Loucy (cell line): Measurements from ENCODE around the gene CYP1A1.

Experiments used
- H2AFZ ChIP-seq: fragments of 200-600 bp; sonication (generic); 2 replicates; pipeline ENCODE4 v1.6.0; 2016; ENCODE audit warnings: antibody characterized with exemption, mild to moderate bottlenecking, low read length, moderate library complexity
- H3F3A ChIP-seq: fragments of 200-600 bp; 2 replicates; pipeline ENCODE4 v1.6.0; 2016; ENCODE audit warnings: antibody characterized with exemption, low read depth, mild to moderate bottlenecking
- H3K27me3 ChIP-seq: fragments of 200-600 bp; sonication (generic); 2 replicates; pipeline ENCODE4 v1.6.1; 2014; ENCODE audit warnings: low read length, mild to moderate bottlenecking; ENCODE audit not compliant: insufficient read depth, poor library complexity, severe bottlenecking
- H3K36me3 ChIP-seq: fragments of 200-600 bp; sonication (generic); 2 replicates; pipeline ENCODE4 v1.6.1; 2016; ENCODE audit warnings: low read length; ENCODE audit not compliant: insufficient read depth
- H3K4me1 ChIP-seq: fragments of 200-600 bp; sonication (generic); 2 replicates; pipeline ENCODE4 v1.5.1; 2014; ENCODE audit warnings: low read length, mild to moderate bottlenecking; ENCODE audit not compliant: insufficient read depth, poor library complexity, severe bottlenecking
- H3K4me2 ChIP-seq: fragments of 200-600 bp; sonication (generic); 2 replicates; pipeline ENCODE4 v1.6.0; 2014; ENCODE audit warnings: antibody characterized with exemption, low read length, low read depth, mild to moderate bottlenecking; ENCODE audit not compliant: poor library complexity, severe bottlenecking
- H3K4me3 ChIP-seq: fragments of 200-600 bp; sonication (generic); 2 replicates; pipeline ENCODE4 v1.5.1; 2014; ENCODE audit warnings: low read length, mild to moderate bottlenecking, mixed read lengths; ENCODE audit not compliant: poor library complexity, severe bottlenecking
- H3K79me2 ChIP-seq: fragments of 200-600 bp; sonication (generic); 2 replicates; pipeline ENCODE4 v1.6.1; 2014; ENCODE audit warnings: low read length; ENCODE audit not compliant: insufficient read depth
- H3K9ac ChIP-seq: fragments of 200-600 bp; sonication (generic); 2 replicates; pipeline ENCODE4 v1.6.0; 2014; ENCODE audit warnings: mild to moderate bottlenecking, low read depth, low read length, moderate library complexity; ENCODE audit not compliant: poor library complexity, severe bottlenecking
- H3K9me2 ChIP-seq: fragments of 200-600 bp; sonication (generic); replicated peaks from 2 replicates; pipeline ENCODE4 v1.6.1; 2016; ENCODE audit warnings: low read depth, low read length, mixed read lengths
- H3K9me3 ChIP-seq: fragments of 200-600 bp; sonication (generic); 2 replicates; pipeline ENCODE4 v1.6.1; 2014; ENCODE audit warnings: mild to moderate bottlenecking, antibody characterized with exemption, low read length, low read depth; ENCODE audit not compliant: insufficient read depth
- H4K20me1 ChIP-seq: fragments of 200-600 bp; sonication (generic); 2 replicates; pipeline ENCODE4 v1.6.0; 2014; ENCODE audit warnings: antibody characterized with exemption, low read length, mild to moderate bottlenecking; ENCODE audit not compliant: insufficient read depth, poor library complexity, severe bottlenecking
- CTCF ChIP-seq: fragments of 200-600 bp; sonication (generic); conservative IDR thresholded peaks from 2 replicates; pipeline ENCODE4 v1.5.1; 2014; ENCODE audit warnings: mild to moderate bottlenecking, antibody characterized with exemption, low read length
- EZH2phosphoT487 ChIP-seq: fragments of 200-600 bp; IDR thresholded peaks from 2 replicates; pipeline ENCODE4 v1.6.1; 2018; ENCODE audit warnings: antibody characterized with exemption, mild to moderate bottlenecking, moderate library complexity, borderline replicate concordance

CYP1A1 gene

GRCh38 chr15:74676801-74677200, 48.5 kb downstream of the CYP1A1 start:
- H3K4me1 ChIP-seq, result no peaks in the 10 kb centered on the region

DNA sequence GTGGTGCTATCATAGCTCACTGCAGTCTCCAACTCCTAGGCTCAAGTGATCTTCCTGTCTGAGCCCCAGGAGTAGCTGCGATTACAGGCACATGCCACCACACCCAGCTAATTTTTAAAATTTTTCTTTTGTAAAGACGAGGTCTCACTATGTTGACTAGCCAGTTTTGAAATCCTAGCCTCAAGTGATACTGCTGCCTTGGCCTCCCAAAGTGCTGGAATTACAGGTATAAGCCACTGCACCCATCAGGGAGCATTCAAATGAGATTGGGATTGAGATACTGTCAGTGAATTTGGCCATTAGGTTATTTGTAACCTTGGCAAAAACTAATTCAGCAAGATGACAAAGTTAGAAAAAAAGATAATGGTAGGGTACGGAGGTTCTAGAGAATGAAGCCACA, 51.2 kb downstream of the CYP1A1 start:
- H3K27me3 ChIP-seq, result no peaks in the 10 kb centered on the region
- H3K9me3 ChIP-seq, result no peaks in the 10 kb centered on the region
- H3K79me2 ChIP-seq, result peaks cover 15% of the 10 kb centered on the region; the same call in 1 of the 2 replicates
- H3K4me1 ChIP-seq, result no peaks in the 10 kb centered on the region
- no peak overlapping the region for H2AFZ ChIP-seq
- H3F3A ChIP-seq, result no peaks in the 10 kb centered on the region
- H3K4me3 ChIP-seq, result no peak overlapping the region
- peaks cover 47% of the 10 kb centered on the region for H3K36me3 ChIP-seq
- peaks cover 6% of the 10 kb centered on the region for H4K20me1 ChIP-seq
- TF ChIP-seq CTCF (no peak), EZH2phosphoT487 (no peak)
- H3K4me2 ChIP-seq, result no peak overlapping the region
- H3K9me2 ChIP-seq, result no peaks in the 10 kb centered on the region
- no peak overlapping the region for H3K9ac ChIP-seq

More at GRCh38 chr15:74676801-74677200, 48.5 kb downstream of the CYP1A1 start:
- Histone ChIP-seq H3K4me2 (no peak overlapping the region), H3K4me3 (no peak overlapping the region), H4K20me1 (peaks cover 6% of the 10 kb centered on the region), H3K9ac (no peak overlapping the region), H3F3A (no peaks in the 10 kb centered on the region), H3K36me3 (peaks cover 29% of the 10 kb centered on the region), H3K9me2 (no peaks in the 10 kb centered on the region), H3K27me3 (no peaks in the 10 kb centered on the region), H3K9me3 (no peaks in the 10 kb centered on the region), H3K79me2 (peaks cover 28% of the 10 kb centered on the region; the same call in 1 of the 2 replicates), H2AFZ (no peak overlapping the region)
- no peak for TF ChIP-seq EZH2phosphoT487
- no peak for TF ChIP-seq CTCF

DNA sequence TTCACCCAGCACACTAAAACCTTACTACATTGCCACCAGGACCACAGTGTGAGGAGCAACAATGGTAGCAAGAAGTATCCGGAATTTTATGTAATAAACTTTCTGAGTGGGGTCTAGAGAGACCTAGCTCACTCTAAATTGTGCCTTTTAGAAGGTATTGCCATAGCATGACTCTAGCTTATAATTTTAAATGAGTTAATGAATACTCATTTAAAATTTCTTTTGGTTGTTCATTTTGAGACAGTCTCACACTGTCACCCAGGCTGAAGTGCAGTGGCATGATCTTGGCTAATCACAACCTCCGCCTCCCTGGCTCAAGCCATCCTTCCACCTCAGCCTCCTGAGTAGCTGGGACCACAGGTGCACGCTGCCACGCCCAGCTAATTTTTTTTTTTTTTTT, 55.7 kb downstream of the CYP1A1 start:
- no peak overlapping the region for H3K9ac ChIP-seq
- no peaks in the 10 kb centered on the region for H4K20me1 ChIP-seq
- H3K36me3 ChIP-seq, result peaks cover 59% of the 10 kb centered on the region
- H3K27me3 ChIP-seq, result no peaks in the 10 kb centered on the region
- no peak overlapping the region for H3K4me2 ChIP-seq
- H3F3A ChIP-seq, result no peaks in the 10 kb centered on the region
- H3K4me3 ChIP-seq, result no peak overlapping the region
- no peak overlapping the region for H2AFZ ChIP-seq
- no peaks in the 10 kb centered on the region for H3K4me1 ChIP-seq
- TF ChIP-seq EZH2phosphoT487 (no peak), CTCF (no peak)
- no peaks in the 10 kb centered on the region for H3K9me3 ChIP-seq
- H3K79me2 ChIP-seq, result 0 out of 2 replicates have a peak, but pooled peaks cover 4% of the 10 kb centered on the region
- no peaks in the 10 kb centered on the region for H3K9me2 ChIP-seq
